GM23338 (cell line): ENCODE results near the gene ASTE1. TPM values are rescaled to one million over a fixed set of nuclear protein-coding genes. Genes with fewer than 3 reads are reported as not detected.
A peak's percentile ranks its signal among the peaks of the same experiment; 100 is the strongest.

Source experiments
- ATAC-seq: fragments of 200-7000 bp; cut with Tn5 transposase; 3 replicates; pipeline ENCODE4 v1.9.1; 2020
- DNase-seq: peaks from one replicate; pipeline ENCODE4 v3.0.0-alpha.2; 2015; ENCODE audit warnings: low spot score
- H2AFZ ChIP-seq: fragments of 200-600 bp; sonication (generic); 2 replicates; pipeline ENCODE4 v1.8.0; 2016; ENCODE audit warnings: antibody characterized with exemption, mild to moderate bottlenecking, moderate library complexity
- H3F3A ChIP-seq: fragments of 200-600 bp; sonication (generic); replicated peaks from 2 replicates; pipeline ENCODE4 v1.8.0; 2017; ENCODE audit warnings: antibody characterized with exemption, mixed run types, low read depth
- H3K27ac ChIP-seq: fragments of 200-600 bp; sonication (generic); 2 replicates; pipeline ENCODE4 v1.6.1; 2016; ENCODE audit warnings: low read depth
- H3K27me3 ChIP-seq: fragments of 200-600 bp; sonication (generic); 2 replicates; pipeline ENCODE4 v1.8.0; 2016; ENCODE audit warnings: mild to moderate bottlenecking, mixed run types, moderate library complexity; ENCODE audit not compliant: insufficient read depth
- H3K36me3 ChIP-seq: fragments of 200-600 bp; sonication (generic); 2 replicates; pipeline ENCODE4 v1.8.0; 2016; ENCODE audit warnings: mild to moderate bottlenecking; ENCODE audit not compliant: insufficient read depth
- H3K4me1 ChIP-seq: fragments of 200-600 bp; sonication (generic); 2 replicates; pipeline ENCODE4 v1.8.0; 2016; ENCODE audit warnings: mild to moderate bottlenecking, moderate library complexity; ENCODE audit not compliant: insufficient read depth
- H3K4me2 ChIP-seq: fragments of 200-600 bp; sonication (generic); 2 replicates; pipeline ENCODE4 v1.7.1; 2017; ENCODE audit warnings: mixed run types
- H3K4me3 ChIP-seq: fragments of 200-600 bp; sonication (generic); 2 replicates; pipeline ENCODE4 v1.6.1; 2016; ENCODE audit warnings: mixed run types
- H3K79me2 ChIP-seq: fragments of 200-600 bp; sonication (generic); replicated peaks from 2 replicates; pipeline ENCODE4 v1.8.0; 2017; ENCODE audit warnings: mild to moderate bottlenecking; ENCODE audit not compliant: insufficient read depth
- H3K9me2 ChIP-seq: fragments of 200-600 bp; sonication (generic); 2 replicates; pipeline ENCODE4 v1.8.0; 2017; ENCODE audit not compliant: insufficient read depth
- H4K20me1 ChIP-seq: fragments of 200-600 bp; sonication (generic); replicated peaks from 2 replicates; pipeline ENCODE4 v1.8.0; 2017; ENCODE audit warnings: mild to moderate bottlenecking; ENCODE audit not compliant: insufficient read depth
- H3K27ac Mint-ChIP-seq: 2 replicates; pipeline ENCODE4 v1.8.0; 2020; ENCODE audit warnings: inconsistent platforms, mild to moderate bottlenecking, moderate library complexity, mixed read lengths
- H3K27me3 Mint-ChIP-seq: 3 replicates; pipeline ENCODE4 v1.8.0; 2022; ENCODE audit warnings: low read depth, mild to moderate bottlenecking, moderate library complexity, mixed read lengths, inconsistent platforms; ENCODE audit not compliant: insufficient read depth, poor library complexity
- H3K36me3 Mint-ChIP-seq: 3 replicates; pipeline ENCODE4 v1.8.0; 2021; ENCODE audit warnings: low read depth, mild to moderate bottlenecking, inconsistent platforms, moderate library complexity, mixed read lengths
- H3K4me1 Mint-ChIP-seq: 3 replicates; pipeline ENCODE4 v1.8.0; 2020; ENCODE audit warnings: mild to moderate bottlenecking, inconsistent platforms, mixed read lengths
- H3K4me3 Mint-ChIP-seq: 3 replicates; pipeline ENCODE4 v1.8.0; 2021; ENCODE audit warnings: moderate library complexity, mild to moderate bottlenecking, inconsistent platforms, mixed read lengths
- H3K9me3 Mint-ChIP-seq: 3 replicates; pipeline ENCODE4 v1.8.0; 2020; ENCODE audit warnings: moderate library complexity, mild to moderate bottlenecking, inconsistent platforms, mixed read lengths
- CREB1 ChIP-seq: fragments of 250-450 bp; sonication (Bioruptor Pico); IDR thresholded peaks from 2 replicates; pipeline ENCODE4 v1.5.0; 2020; ENCODE audit warnings: low read depth, mild to moderate bottlenecking, moderate library complexity
- EZH2 ChIP-seq: fragments of 200-600 bp; sonication (generic); IDR thresholded peaks from one replicate; pipeline ENCODE4 v1.8.0; 2017; ENCODE audit warnings: antibody characterized with exemption, mild to moderate bottlenecking, low read depth; ENCODE audit not compliant: unreplicated experiment
- EZH2phosphoT487 ChIP-seq: fragments of 200-600 bp; sonication (generic); IDR thresholded peaks from one replicate; pipeline ENCODE4 v1.8.1; 2018; ENCODE audit warnings: antibody characterized with exemption; ENCODE audit not compliant: unreplicated experiment
- JUNB ChIP-seq: IDR thresholded peaks from one replicate; pipeline ENCODE4 v1.6.1; 2016; ENCODE audit warnings: antibody characterized with exemption; ENCODE audit not compliant: unreplicated experiment
- POLR2AphosphoS5 ChIP-seq: IDR thresholded peaks from 2 replicates; pipeline ENCODE4 v1.6.1; 2016; ENCODE audit warnings: antibody characterized with exemption, low read depth
- ZNF331 ChIP-seq: fragments of 250-450 bp; sonication (Bioruptor Pico); IDR thresholded peaks from 2 replicates; pipeline ENCODE4 v1.5.0; 2020; ENCODE audit warnings: low read depth, mild to moderate bottlenecking, moderate library complexity
- polyA plus RNA-seq: library from polyadenylated mRNA; unstranded; fragments of >200 nt; fragmentation: Nextera tagmentation; extraction: Ambion mirVana; gene quantifications from 2 replicates; pipeline ENCODE4 v1.2.1, GENCODE V29; 2016
- total RNA-seq: library from RNA; depleted of rRNA; stranded (reverse); fragments of >200 nt; shearing (Covaris generic); gene quantifications from 2 replicates; pipeline ENCODE4 v1.2.3, GENCODE V29; 2014
- TF ChIP-seq, protein P1 (sequence below), 2 experiments: fragments of 200-600 bp in 1 of 2; sonication (generic) in 1 of 2; conservative IDR thresholded peaks; 2 replicates each; pipeline versions ENCODE4 v1.5.1 to v1.6.1; 2016 to 2017; ENCODE audit warnings: antibody characterized with exemption in 2 of 2, low read depth in 2 of 2, mild to moderate bottlenecking in 2 of 2, moderate library complexity in 1 of 2
- TF ChIP-seq, protein P2 (sequence below): IDR thresholded peaks from one replicate; pipeline ENCODE4 v1.6.1; 2018; ENCODE audit warnings: antibody characterized with exemption; ENCODE audit not compliant: unreplicated experiment
- TF ChIP-seq, protein P3 (sequence below): IDR thresholded peaks from 2 replicates; pipeline ENCODE4 v1.6.1; 2016; ENCODE audit warnings: antibody characterized with exemption

The ASTE1 gene
- total and polyA plus RNA-seq, 2 experiments from 2014 or later: 4.9 to 8.9 TPM

DNA sequence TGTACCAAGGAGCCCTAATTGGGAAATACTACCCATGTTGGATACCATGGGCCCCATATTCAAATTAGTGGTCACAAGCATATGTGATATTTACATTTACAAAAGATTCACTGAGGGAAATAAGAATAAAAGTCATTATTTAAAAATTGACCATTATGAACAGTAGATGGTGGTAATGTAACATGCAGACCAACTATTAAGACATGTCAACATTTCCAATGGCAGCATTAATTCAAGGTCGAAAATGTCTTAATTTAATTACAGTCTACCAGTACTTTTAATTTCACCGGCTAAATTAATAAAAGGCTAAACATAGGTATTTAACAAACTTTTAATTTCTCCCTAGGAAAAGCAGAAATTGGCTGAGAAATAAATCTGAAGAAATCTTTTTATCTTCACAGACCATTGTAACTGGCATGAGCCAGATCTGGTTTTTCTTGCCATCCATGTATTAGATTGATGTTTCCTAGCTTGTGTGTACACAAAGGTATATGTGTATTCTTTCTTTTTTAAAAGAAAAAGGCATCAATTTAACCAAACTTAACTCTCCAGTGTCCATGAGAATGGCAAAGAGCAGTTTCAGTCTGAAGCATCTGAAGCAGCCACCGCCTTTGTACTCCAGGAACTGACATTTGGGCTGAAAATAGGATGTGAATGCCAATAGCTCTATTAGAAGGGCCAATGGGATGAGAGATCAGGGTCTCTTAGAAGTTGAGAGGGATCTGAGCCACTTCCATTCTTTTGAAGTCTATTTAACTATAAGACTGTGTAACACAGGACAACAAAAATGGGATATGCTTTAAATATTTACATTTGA, 26.6 kb upstream of the ASTE1 start:
- H3K4me1 ChIP-seq: no peaks in the 10 kb centered on the region
- H3K4me1 Mint-ChIP-seq: no peaks in the 10 kb centered on the region; the same call in 2 of the 3 replicates
- H3K4me2 ChIP-seq: no peak overlapping the region
- H2AFZ ChIP-seq: no peak overlapping the region
- H3K27me3 ChIP-seq: no peaks in the 10 kb centered on the region
- DNase-seq (no peak), ATAC-seq (no peak)
- no peaks in the 10 kb centered on the region for H3K9me3 Mint-ChIP-seq
- TF ChIP-seq, protein P1, sequence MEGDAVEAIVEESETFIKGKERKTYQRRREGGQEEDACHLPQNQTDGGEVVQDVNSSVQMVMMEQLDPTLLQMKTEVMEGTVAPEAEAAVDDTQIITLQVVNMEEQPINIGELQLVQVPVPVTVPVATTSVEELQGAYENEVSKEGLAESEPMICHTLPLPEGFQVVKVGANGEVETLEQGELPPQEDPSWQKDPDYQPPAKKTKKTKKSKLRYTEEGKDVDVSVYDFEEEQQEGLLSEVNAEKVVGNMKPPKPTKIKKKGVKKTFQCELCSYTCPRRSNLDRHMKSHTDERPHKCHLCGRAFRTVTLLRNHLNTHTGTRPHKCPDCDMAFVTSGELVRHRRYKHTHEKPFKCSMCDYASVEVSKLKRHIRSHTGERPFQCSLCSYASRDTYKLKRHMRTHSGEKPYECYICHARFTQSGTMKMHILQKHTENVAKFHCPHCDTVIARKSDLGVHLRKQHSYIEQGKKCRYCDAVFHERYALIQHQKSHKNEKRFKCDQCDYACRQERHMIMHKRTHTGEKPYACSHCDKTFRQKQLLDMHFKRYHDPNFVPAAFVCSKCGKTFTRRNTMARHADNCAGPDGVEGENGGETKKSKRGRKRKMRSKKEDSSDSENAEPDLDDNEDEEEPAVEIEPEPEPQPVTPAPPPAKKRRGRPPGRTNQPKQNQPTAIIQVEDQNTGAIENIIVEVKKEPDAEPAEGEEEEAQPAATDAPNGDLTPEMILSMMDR (conservative IDR thresholded peaks at IDR 0.05; ENCODE audit: low read depth in 2 of 2): peak in 1 of 2 experiments; percentile 42; a peak in 2 of 4 replicates
- TF ChIP-seq, protein P2, sequence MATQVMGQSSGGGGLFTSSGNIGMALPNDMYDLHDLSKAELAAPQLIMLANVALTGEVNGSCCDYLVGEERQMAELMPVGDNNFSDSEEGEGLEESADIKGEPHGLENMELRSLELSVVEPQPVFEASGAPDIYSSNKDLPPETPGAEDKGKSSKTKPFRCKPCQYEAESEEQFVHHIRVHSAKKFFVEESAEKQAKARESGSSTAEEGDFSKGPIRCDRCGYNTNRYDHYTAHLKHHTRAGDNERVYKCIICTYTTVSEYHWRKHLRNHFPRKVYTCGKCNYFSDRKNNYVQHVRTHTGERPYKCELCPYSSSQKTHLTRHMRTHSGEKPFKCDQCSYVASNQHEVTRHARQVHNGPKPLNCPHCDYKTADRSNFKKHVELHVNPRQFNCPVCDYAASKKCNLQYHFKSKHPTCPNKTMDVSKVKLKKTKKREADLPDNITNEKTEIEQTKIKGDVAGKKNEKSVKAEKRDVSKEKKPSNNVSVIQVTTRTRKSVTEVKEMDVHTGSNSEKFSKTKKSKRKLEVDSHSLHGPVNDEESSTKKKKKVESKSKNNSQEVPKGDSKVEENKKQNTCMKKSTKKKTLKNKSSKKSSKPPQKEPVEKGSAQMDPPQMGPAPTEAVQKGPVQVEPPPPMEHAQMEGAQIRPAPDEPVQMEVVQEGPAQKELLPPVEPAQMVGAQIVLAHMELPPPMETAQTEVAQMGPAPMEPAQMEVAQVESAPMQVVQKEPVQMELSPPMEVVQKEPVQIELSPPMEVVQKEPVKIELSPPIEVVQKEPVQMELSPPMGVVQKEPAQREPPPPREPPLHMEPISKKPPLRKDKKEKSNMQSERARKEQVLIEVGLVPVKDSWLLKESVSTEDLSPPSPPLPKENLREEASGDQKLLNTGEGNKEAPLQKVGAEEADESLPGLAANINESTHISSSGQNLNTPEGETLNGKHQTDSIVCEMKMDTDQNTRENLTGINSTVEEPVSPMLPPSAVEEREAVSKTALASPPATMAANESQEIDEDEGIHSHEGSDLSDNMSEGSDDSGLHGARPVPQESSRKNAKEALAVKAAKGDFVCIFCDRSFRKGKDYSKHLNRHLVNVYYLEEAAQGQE: no peak
- TF ChIP-seq EZH2phosphoT487: no peak
- no peak for TF ChIP-seq ZNF331 (CRISPR knock-in tag)
- TF ChIP-seq EZH2: no peak
- TF ChIP-seq CREB1 (CRISPR knock-in tag): no peak
- TF ChIP-seq JUNB: no peak
- no peaks in the 10 kb centered on the region for H3K79me2 ChIP-seq
- no peaks in the 10 kb centered on the region for H3K27me3 Mint-ChIP-seq
- no peak overlapping the region for H3K4me3 Mint-ChIP-seq
- no peaks in the 10 kb centered on the region for H3K9me2 ChIP-seq
- no peak overlapping the region for H3K4me3 ChIP-seq
- H3F3A ChIP-seq: no peaks in the 10 kb centered on the region
- no peaks in the 10 kb centered on the region for H3K36me3 Mint-ChIP-seq
- H3K27ac Mint-ChIP-seq: no peak overlapping the region
- H4K20me1 ChIP-seq: no peaks in the 10 kb centered on the region
- H3K27ac ChIP-seq: no peak overlapping the region
- H3K36me3 ChIP-seq: no peaks in the 10 kb centered on the region

DNA sequence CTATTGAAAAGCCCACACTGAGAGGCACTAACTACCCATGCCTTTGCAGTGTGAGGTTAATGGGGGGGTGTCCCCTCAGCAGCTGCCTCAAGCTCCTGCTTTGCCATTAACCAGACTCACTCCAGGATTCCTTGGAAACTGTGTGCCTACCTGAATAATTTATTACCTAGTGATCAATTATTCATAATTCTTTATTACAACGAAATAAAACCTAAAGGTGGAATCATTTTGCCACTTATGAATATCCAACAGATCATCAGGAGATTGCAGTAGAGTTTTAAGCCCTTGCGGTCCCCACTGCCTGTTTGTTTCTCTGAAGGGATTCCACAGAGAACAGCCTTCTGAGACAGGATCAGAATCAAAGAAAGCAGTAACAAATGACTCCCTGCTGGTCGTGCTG, 23.4 kb upstream of the ASTE1 start:
- no peak overlapping the region for H3K4me3 Mint-ChIP-seq
- no peak overlapping the region for H3K27ac Mint-ChIP-seq
- H3K36me3 Mint-ChIP-seq: peaks cover 6% of the 10 kb centered on the region; the same call in 1 of the 3 replicates
- H4K20me1 ChIP-seq: no peaks in the 10 kb centered on the region
- peaks cover 1% of the 10 kb centered on the region for H3K27me3 Mint-ChIP-seq
- H3K9me2 ChIP-seq: no peaks in the 10 kb centered on the region
- no peaks in the 10 kb centered on the region for H3K79me2 ChIP-seq
- no peak overlapping the region for H3K4me3 ChIP-seq
- H3K36me3 ChIP-seq: no peaks in the 10 kb centered on the region
- ATAC-seq (no peak), DNase-seq (no peak)
- no peak overlapping the region for H3K27ac ChIP-seq
- no peak overlapping the region for H3K4me2 ChIP-seq
- no peaks in the 10 kb centered on the region for H3F3A ChIP-seq
- H2AFZ ChIP-seq: no peak overlapping the region
- peaks cover 4% of the 10 kb centered on the region; the same call in 1 of the 3 replicates for H3K4me1 Mint-ChIP-seq
- H3K4me1 ChIP-seq: no peaks in the 10 kb centered on the region
- peaks cover 9% of the 10 kb centered on the region; the same call in 2 of the 3 replicates for H3K9me3 Mint-ChIP-seq
- H3K27me3 ChIP-seq: no peaks in the 10 kb centered on the region
- no peak for TF ChIP-seq ZNF331 (CRISPR knock-in tag)
- TF ChIP-seq EZH2phosphoT487: no peak
- TF ChIP-seq CREB1 (CRISPR knock-in tag): no peak
- TF ChIP-seq JUNB: no peak
- TF ChIP-seq, protein P3, sequence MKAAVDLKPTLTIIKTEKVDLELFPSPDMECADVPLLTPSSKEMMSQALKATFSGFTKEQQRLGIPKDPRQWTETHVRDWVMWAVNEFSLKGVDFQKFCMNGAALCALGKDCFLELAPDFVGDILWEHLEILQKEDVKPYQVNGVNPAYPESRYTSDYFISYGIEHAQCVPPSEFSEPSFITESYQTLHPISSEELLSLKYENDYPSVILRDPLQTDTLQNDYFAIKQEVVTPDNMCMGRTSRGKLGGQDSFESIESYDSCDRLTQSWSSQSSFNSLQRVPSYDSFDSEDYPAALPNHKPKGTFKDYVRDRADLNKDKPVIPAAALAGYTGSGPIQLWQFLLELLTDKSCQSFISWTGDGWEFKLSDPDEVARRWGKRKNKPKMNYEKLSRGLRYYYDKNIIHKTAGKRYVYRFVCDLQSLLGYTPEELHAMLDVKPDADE: no peak
- TF ChIP-seq POLR2AphosphoS5: no peak
- TF ChIP-seq, protein P1 (conservative IDR thresholded peaks at IDR 0.05; ENCODE audit: low read depth in 2 of 2): no peak
